NCI-H345 treated with DMSO at 0.1 percent for 48 hours (cell line): ENCODE results near the gene RAET1G.

Source experiments
- DNase-seq: peaks from one replicate; lab custom pipeline; 2025; ENCODE audit not compliant: unreplicated experiment; lab: John Stamatoyannopoulos, UW

RAET1G gene

DNA sequence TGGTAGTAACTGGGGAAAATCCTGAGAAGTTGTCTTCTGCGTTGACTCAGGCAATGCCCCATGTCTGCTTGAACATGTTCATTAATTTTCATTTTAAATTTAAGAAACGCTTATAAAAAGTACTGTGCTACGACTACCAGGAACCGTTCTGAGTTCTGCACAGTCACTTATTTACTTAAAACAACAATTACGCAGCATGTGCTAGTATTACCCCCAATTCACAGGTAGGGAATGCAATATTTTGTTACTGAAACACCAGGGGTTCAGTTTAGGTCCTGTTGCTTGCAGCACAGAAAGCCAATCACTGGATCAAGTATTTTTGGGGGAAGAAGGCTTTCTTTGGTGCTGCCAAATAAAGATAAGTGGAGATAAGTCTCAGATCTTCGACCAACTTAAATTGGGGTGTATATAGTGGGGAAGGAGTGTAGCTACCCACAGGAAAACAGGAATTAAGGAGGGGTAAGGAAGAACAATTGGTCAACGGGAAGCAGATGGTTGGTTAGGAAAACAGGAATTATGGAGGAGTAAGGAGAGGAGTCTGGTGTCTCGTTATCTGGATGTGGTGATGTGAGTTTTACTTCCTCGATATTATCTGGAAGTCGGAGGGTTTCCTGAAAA is 53.5 kb downstream of the RAET1G start:
- DNase-seq = no peak

DNA sequence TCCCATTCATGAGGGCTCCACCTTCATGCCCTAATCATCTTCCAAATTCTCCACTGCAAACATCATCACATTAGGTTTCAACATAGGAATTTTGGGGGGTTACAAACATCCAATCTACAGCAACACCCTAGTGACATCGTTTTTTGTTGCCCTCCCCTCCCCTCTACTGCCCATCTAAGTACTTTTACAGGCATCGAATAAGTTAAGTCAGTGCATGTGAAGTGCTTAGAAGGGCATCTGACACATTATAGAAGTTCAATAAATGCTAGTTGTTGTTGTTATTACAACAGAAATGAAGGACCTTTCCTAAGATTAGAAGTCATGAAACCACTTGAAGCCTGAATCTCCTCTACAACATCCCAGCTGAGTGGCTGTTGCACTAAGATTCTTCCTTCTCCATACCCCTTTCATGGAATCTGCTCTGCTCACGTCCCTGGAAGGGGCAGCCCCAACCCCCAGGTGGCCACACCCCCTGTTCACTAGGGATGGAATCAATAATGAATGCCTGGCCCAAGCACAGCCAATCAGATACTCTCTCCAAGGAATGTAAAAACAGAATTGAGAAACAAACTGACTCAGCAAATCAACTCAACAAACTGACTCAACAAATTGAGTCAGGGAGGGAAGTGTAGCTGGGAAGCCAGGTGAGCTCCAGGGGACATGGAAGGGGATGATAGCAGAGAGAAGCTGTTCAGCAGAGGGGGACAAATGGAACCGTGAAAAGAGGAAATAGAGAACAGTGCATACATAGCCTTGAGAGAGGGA is 54.9 kb downstream of the RAET1G start:
- DNase-seq = no peak
